H1 (cell line): Measurements from ENCODE around the gene GPC6.

Source experiments
- EZH2 ChIP-seq: fragments of 200-600 bp; sonication (generic); IDR thresholded peaks from 2 replicates; pipeline ENCODE4 v1.7.1; 2012; ENCODE audit warnings: low read depth, mild to moderate bottlenecking, moderate library complexity, low read length, inconsistent platforms; ENCODE audit not compliant: severe bottlenecking
- FOSL1 ChIP-seq: IDR thresholded peaks from 2 replicates; pipeline ENCODE4 v1.6.1; 2011; ENCODE audit warnings: mild to moderate bottlenecking, low read depth, low read length, moderate library complexity; ENCODE audit not compliant: insufficient read depth
- RAD21 ChIP-seq, 2 experiments: IDR thresholded peaks in 1 of 2; conservative IDR thresholded peaks in 1 of 2; 2 replicates each; pipeline ENCODE4 v1.6.1; 2011; ENCODE audit warnings: low read depth in 2 of 2, low read length in 2 of 2, improper control_type of control experiment in 1 of 2, inconsistent platforms in 1 of 2, mild to moderate bottlenecking in 1 of 2, moderate library complexity in 1 of 2
- SP4 ChIP-seq: IDR thresholded peaks from 2 replicates; pipeline ENCODE4 v1.6.1; 2012; ENCODE audit warnings: low read length, inconsistent platforms
- TF ChIP-seq, protein P1 (sequence below), 3 experiments: IDR thresholded peaks; 1 replicate in 2 of 3; 2 replicates in 1 of 3; pipeline versions ENCODE4 v1.5.1 to v1.6.1; 2011; ENCODE audit warnings: low read length in 3 of 3, mild to moderate bottlenecking in 3 of 3, inconsistent platforms in 2 of 3, low read depth in 1 of 3, moderate library complexity in 1 of 3; ENCODE audit not compliant: insufficient read depth in 1 of 3; ENCODE audit errors: control extremely low read depth in 1 of 3
- TF ChIP-seq, protein P2 (sequence below): IDR thresholded peaks from 2 replicates; pipeline ENCODE4 v1.6.1; 2011; ENCODE audit warnings: low read length, improper control_type of control experiment

DNA sequence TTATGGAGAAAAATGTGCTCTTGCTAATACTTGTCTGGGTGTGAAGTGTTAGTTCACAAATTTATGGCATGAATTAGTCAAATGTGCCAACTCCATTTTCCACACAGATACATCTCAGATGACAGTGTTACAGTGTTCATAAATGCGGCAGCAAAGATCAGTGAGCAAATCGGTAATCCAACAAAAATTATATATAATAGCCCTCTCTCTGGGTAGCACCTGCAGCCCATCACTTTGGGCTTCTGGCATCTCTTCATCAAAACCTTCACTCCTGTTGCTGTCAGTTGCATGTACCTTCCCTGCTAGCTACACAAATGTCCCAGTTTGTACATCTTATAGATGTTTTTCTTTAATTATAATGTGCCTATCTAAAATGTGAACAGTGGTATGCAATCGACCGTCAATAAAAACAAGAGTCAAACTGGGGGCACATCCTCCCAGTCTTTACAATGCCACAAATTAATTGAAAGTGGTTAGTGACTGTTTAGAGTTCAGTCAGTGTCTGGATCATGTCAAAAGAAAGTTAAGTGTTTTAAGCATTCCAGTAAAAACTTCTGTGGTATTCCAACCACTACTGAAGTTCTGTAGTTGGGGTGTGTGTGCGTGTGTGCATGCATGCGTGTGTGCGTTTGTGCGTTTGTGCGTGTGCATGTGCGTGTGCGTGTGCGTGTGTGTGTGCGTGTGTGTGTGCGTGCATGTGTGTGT lies 804.0 kb downstream of the GPC6 start:
- TF ChIP-seq RAD21 (IDR thresholded peaks at IDR 0.05 in 1 of 2, conservative IDR thresholded peaks at IDR 0.05 in 1 of 2; ENCODE audit: low read depth in 2 of 2, low read length in 2 of 2), result no peak
- TF ChIP-seq, protein P1, sequence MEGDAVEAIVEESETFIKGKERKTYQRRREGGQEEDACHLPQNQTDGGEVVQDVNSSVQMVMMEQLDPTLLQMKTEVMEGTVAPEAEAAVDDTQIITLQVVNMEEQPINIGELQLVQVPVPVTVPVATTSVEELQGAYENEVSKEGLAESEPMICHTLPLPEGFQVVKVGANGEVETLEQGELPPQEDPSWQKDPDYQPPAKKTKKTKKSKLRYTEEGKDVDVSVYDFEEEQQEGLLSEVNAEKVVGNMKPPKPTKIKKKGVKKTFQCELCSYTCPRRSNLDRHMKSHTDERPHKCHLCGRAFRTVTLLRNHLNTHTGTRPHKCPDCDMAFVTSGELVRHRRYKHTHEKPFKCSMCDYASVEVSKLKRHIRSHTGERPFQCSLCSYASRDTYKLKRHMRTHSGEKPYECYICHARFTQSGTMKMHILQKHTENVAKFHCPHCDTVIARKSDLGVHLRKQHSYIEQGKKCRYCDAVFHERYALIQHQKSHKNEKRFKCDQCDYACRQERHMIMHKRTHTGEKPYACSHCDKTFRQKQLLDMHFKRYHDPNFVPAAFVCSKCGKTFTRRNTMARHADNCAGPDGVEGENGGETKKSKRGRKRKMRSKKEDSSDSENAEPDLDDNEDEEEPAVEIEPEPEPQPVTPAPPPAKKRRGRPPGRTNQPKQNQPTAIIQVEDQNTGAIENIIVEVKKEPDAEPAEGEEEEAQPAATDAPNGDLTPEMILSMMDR (IDR thresholded peaks at IDR 0.05; ENCODE audit: control extremely low read depth in 1 of 3, insufficient read depth in 1 of 3, low read depth in 1 of 3, low read length in 3 of 3), result no peak
- TF ChIP-seq SP4, result no peak
- TF ChIP-seq, protein P2, sequence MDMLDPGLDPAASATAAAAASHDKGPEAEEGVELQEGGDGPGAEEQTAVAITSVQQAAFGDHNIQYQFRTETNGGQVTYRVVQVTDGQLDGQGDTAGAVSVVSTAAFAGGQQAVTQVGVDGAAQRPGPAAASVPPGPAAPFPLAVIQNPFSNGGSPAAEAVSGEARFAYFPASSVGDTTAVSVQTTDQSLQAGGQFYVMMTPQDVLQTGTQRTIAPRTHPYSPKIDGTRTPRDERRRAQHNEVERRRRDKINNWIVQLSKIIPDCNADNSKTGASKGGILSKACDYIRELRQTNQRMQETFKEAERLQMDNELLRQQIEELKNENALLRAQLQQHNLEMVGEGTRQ, result no peak
- no peak for TF ChIP-seq FOSL1
- no peak for TF ChIP-seq EZH2
